ENCODE measurements around the gene RBBP7.
A peak's percentile ranks its signal among the peaks of the same experiment; 100 is the strongest.

RBBP7 gene

GRCh38 chrX:16870095-16870861 is at the start of gene RBBP7:
Gene RBBP7 (minus strand): TSS chrX:16870362. CDS start chrX:16870053, 309 bp downstream.
- DNase-seq, result peak; percentile 94

GRCh38 chrX:16918979-16919378 is 48.8 kb upstream of the RBBP7 start:
- DNase-seq, result no peak

GRCh38 chrX:16917120-16917519 is 47.0 kb upstream of the RBBP7 start:
- no peak for DNase-seq

- no peak for DNase-seq
Measured at GRCh38 chrX:16916561-16916960, 46.4 kb upstream of the RBBP7 start.

- no peak for DNase-seq
Measured at GRCh38 chrX:16914058-16914457, 43.9 kb upstream of the RBBP7 start.

GRCh38 chrX:16910376-16910775 is 40.2 kb upstream of the RBBP7 start:
- no peak for DNase-seq

GRCh38 chrX:16903274-16904022 is 33.3 kb upstream of the RBBP7 start:
- no peak for DNase-seq

- DNase-seq, result no peak
Measured at GRCh38 chrX:16897445-16897844, 27.3 kb upstream of the RBBP7 start.

- peak; percentile 60 for DNase-seq
Measured at GRCh38 chrX:16892504-16893362, 22.6 kb upstream of the RBBP7 start.

- no peak for DNase-seq
Measured at GRCh38 chrX:16885628-16886027, 15.5 kb upstream of the RBBP7 start.

GRCh38 chrX:16883487-16883804 is 13.3 kb upstream of the RBBP7 start:
- DNase-seq, result no peak

- peak; percentile 59 for DNase-seq
Measured at GRCh38 chrX:16882702-16883486, 12.7 kb upstream of the RBBP7 start.

GRCh38 chrX:16882169-16882568 is 12.0 kb upstream of the RBBP7 start:
- DNase-seq, result no peak

- no peak for DNase-seq
Measured at GRCh38 chrX:16876696-16877095, 6.5 kb upstream of the RBBP7 start.

- no peak for DNase-seq
Measured at GRCh38 chrX:16874458-16875095, 4.4 kb upstream of the RBBP7 start.

- no peak for DNase-seq
Measured at GRCh38 chrX:16873106-16873505, 2.9 kb upstream of the RBBP7 start.

- no peak for DNase-seq
Measured at GRCh38 chrX:16870862-16871815, 977 bp upstream of the RBBP7 start.

GRCh38 chrX:16869393-16870094 is 618 bp downstream of the RBBP7 start:
- peak; percentile 52 for DNase-seq

- DNase-seq, result no peak
Measured at GRCh38 chrX:16868920-16869319, 1.2 kb downstream of the RBBP7 start.

GRCh38 chrX:16867947-16868346 is 2.2 kb downstream of the RBBP7 start:
- no peak for DNase-seq
